Type B pancreatic cell (in vitro differentiated cells): Measurements from ENCODE around the gene TMPRSS3. TPM values are rescaled to one million over a fixed set of nuclear protein-coding genes. Genes with fewer than 3 reads are reported as not detected.

Experiments
- DNase-seq: peaks from one replicate; pipeline ENCODE4 v3.0.0; 2021; ENCODE audit warnings: mixed read lengths; ENCODE audit not compliant: unreplicated experiment; ENCODE audit errors: extremely low spot score
- H3K27ac Mint-ChIP-seq: 2 replicates; pipeline ENCODE4 v1.8.0; 2021; ENCODE audit warnings: mild to moderate bottlenecking, mixed read lengths
- H3K27me3 Mint-ChIP-seq: 2 replicates; pipeline ENCODE4 v1.8.0; 2021; ENCODE audit warnings: mixed read lengths
- H3K36me3 Mint-ChIP-seq: 2 replicates; pipeline ENCODE4 v1.8.0; 2021; ENCODE audit warnings: mixed read lengths
- H3K4me1 Mint-ChIP-seq: one replicate; pipeline ENCODE4 v1.8.0; 2021; ENCODE audit warnings: mixed read lengths; ENCODE audit not compliant: unreplicated experiment
- H3K4me3 Mint-ChIP-seq: 2 replicates; pipeline ENCODE4 v1.8.0; 2021; ENCODE audit warnings: mild to moderate bottlenecking, mixed read lengths
- H3K9me3 Mint-ChIP-seq: 2 replicates; pipeline ENCODE4 v1.8.0; 2021; ENCODE audit warnings: mixed read lengths
- CTCF ChIP-seq: fragments of 200-600 bp; sonication (generic); conservative IDR thresholded peaks from 2 replicates; pipeline ENCODE4 v1.5.0; 2021; ENCODE audit warnings: antibody characterized with exemption, mild to moderate bottlenecking
- total RNA-seq: library from RNA; stranded (reverse); gene quantifications from 2 replicates; pipeline ENCODE4 v1.2.1, GENCODE V29; 2021; ENCODE audit warnings: low replicate concordance

The TMPRSS3 gene
- total RNA-seq, 1 donor from 2014 or later = 1.3 TPM

GRCh38 chr21:42396799-42397745 lies 1.2 kb upstream of the TMPRSS3 start:
- peaks cover 22% of the 10 kb centered on the region for H3K4me1 Mint-ChIP-seq
- no peak for TF ChIP-seq CTCF
- no peak for DNase-seq
- no peaks in the 10 kb centered on the region for H3K36me3 Mint-ChIP-seq
- H3K4me3 Mint-ChIP-seq = no peak overlapping the region
- H3K9me3 Mint-ChIP-seq = no peaks in the 10 kb centered on the region
- H3K27ac Mint-ChIP-seq = no peak overlapping the region
- no peaks in the 10 kb centered on the region for H3K27me3 Mint-ChIP-seq

GRCh38 chr21:42395302-42395701 lies 550 bp downstream of the TMPRSS3 start:
- TF ChIP-seq CTCF = no peak
- no peaks in the 10 kb centered on the region for H3K27me3 Mint-ChIP-seq
- H3K9me3 Mint-ChIP-seq = no peaks in the 10 kb centered on the region
- peaks cover 22% of the 10 kb centered on the region for H3K4me1 Mint-ChIP-seq
- no peak for DNase-seq
- no peak overlapping the region for H3K27ac Mint-ChIP-seq
- no peak overlapping the region for H3K4me3 Mint-ChIP-seq
- H3K36me3 Mint-ChIP-seq = no peaks in the 10 kb centered on the region

- H3K27me3 Mint-ChIP-seq = no peaks in the 10 kb centered on the region
- no peak for DNase-seq
- no peak for TF ChIP-seq CTCF
- H3K36me3 Mint-ChIP-seq = no peaks in the 10 kb centered on the region
- H3K4me3 Mint-ChIP-seq = no peak overlapping the region
- H3K4me1 Mint-ChIP-seq = peaks cover 27% of the 10 kb centered on the region
- no peaks in the 10 kb centered on the region for H3K9me3 Mint-ChIP-seq
- H3K27ac Mint-ChIP-seq = no peak overlapping the region
These were observed 2.4 kb downstream of the TMPRSS3 start for GRCh38 chr21:42393443-42393950.

GRCh38 chr21:42392731-42393442 lies 3.0 kb downstream of the TMPRSS3 start:
- Mint-ChIP-seq H3K9me3 (no peaks in the 10 kb centered on the region), H3K4me1 (peaks cover 21% of the 10 kb centered on the region), H3K27ac (no peak overlapping the region), H3K4me3 (no peak overlapping the region), H3K27me3 (no peaks in the 10 kb centered on the region), H3K36me3 (no peaks in the 10 kb centered on the region)
- DNase-seq = no peak
- TF ChIP-seq CTCF = no peak

- Mint-ChIP-seq H3K4me1 (peaks cover 27% of the 10 kb centered on the region), H3K36me3 (no peaks in the 10 kb centered on the region), H3K27me3 (no peaks in the 10 kb centered on the region), H3K27ac (no peak overlapping the region), H3K9me3 (no peaks in the 10 kb centered on the region), H3K4me3 (no peak overlapping the region)
- no peak for TF ChIP-seq CTCF
- DNase-seq = no peak
These were observed 4.6 kb downstream of the TMPRSS3 start for GRCh38 chr21:42391297-42391696.
